Frontal cortex (tissue), 4 donors: ENCODE results near the gene ACOT9. TPM values are rescaled to one million over a fixed set of nuclear protein-coding genes. Genes with fewer than 3 reads are reported as not detected.

Experiments used
- DNase-seq, 2 donors: peaks; one replicate each; pipeline ENCODE4 v3.0.0; 2012; ENCODE audit warnings: low spot score in 2 of 2
- FAIRE-seq: peaks from 2 replicates; lab custom pipeline; 2012; peaks lifted over from hg19 to GRCh38; lab: Jason Lieb, UNC
- small RNA-seq: library from RNA; depleted of rRNA; stranded (forward); fragments of <200 nt; gene quantifications from one replicate; pipeline ENCODE3, GENCODE V24; 2014
- total RNA-seq: library from RNA; depleted of rRNA; stranded (reverse); fragments of >200 nt; gene quantifications from one replicate; pipeline ENCODE4 v1.2.3, GENCODE V29; 2014
- donor health status: control.
- donor health status: control.
- donor health status: control.

Gene ACOT9
- total RNA-seq, 1 donor from 2014 or later, result 22.0 TPM

GRCh38 chrX:23656091-23656490 is 87.0 kb downstream of the ACOT9 start:
- FAIRE-seq (no peak), DNase-seq (no peak)

Small RNA genes within 50 kb of the gene (small RNA-seq; reads per million reads assigned to genes)
- not detected for gene RF00019

Other genes with a start within 250 kb of the ACOT9 start
- gene PRDX4, start 75.8 kb downstream of the ACOT9 start, total RNA-seq, result 53.4 TPM
- gene SAT1, start 39.9 kb upstream of the ACOT9 start, total RNA-seq, result 42.8 TPM
- gene APOO, start 164.7 kb upstream of the ACOT9 start, total RNA-seq, result 27.7 TPM
- 0.82 TPM for gene CXorf58, start 164.7 kb upstream of the ACOT9 start, total RNA-seq